Activated CD4-positive, alpha-beta T cell treated with anti-CD3 and anti-CD28 coated beads, Interleukin-2, Interleukin-6, amounts not matched to agents 100 ng/mL and 50 ng/mL, durations not matched to agents 16 hours and 8 hours (primary cell): ENCODE data around the gene LBH.
A peak's percentile ranks its signal among the peaks of the same experiment; 100 is the strongest.

Experiments
- DNase-seq: peaks from one replicate; pipeline ENCODE4 v3.0.0-alpha.2; 2020

LBH gene

GRCh38 chr2:30217644-30218337, 13.5 kb upstream of the LBH start:
- DNase-seq: no peak

- no peak for DNase-seq
Observed at GRCh38 chr2:30218338-30218713, 13.0 kb upstream of the LBH start.

DNA sequence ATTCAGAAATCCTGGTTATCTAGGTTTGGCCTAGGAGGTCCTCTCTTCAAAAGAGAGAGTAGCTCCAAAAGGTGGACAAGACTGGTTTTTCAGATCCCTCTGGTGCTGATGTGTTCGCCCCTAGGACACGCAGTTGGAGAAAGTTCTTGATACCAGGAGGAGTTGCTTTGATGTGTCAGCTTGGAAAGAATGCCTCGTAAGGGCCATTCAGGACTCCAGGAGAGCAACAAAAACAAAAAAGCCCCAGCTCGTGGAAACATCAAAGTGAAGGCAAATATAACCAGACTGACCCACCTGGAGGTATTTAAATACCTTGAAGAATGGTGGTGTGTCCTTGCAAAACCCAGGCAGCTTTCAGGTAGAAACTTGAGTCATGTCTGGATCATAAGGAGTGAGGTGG, 12.5 kb upstream of the LBH start:
- no peak for DNase-seq

- DNase-seq: no peak
Observed at GRCh38 chr2:30219886-30220875, 11.2 kb upstream of the LBH start.

- DNase-seq: no peak
Observed at GRCh38 chr2:30221531-30221930, 9.8 kb upstream of the LBH start.

DNA sequence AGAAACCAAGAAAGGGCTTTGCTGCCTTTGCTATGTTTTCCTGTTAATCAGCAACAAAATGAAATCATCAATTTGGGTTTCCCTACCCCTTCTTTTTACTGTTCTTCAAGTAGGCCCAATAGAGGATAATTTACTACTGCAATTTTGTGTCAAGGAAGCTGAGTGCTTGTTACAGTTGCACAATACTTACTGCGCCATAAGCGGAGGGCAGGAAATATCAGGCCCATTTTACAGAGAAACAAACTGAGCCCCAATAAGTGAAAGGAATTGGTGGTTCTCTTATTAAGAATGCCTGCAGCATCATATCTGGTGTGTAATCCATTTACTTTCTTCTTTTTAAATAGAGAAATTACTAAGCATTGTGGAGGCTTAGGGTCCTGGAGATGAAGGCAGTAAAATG, 9.3 kb upstream of the LBH start:
- DNase-seq: no peak

GRCh38 chr2:30222636-30223360, 8.5 kb upstream of the LBH start:
- no peak for DNase-seq

- no peak for DNase-seq
Observed at GRCh38 chr2:30223413-30223874, 7.9 kb upstream of the LBH start.

GRCh38 chr2:30224151-30224550, 7.2 kb upstream of the LBH start:
- DNase-seq: no peak

GRCh38 chr2:30225131-30225762, 6.1 kb upstream of the LBH start:
- DNase-seq: peak; percentile 68

DNA sequence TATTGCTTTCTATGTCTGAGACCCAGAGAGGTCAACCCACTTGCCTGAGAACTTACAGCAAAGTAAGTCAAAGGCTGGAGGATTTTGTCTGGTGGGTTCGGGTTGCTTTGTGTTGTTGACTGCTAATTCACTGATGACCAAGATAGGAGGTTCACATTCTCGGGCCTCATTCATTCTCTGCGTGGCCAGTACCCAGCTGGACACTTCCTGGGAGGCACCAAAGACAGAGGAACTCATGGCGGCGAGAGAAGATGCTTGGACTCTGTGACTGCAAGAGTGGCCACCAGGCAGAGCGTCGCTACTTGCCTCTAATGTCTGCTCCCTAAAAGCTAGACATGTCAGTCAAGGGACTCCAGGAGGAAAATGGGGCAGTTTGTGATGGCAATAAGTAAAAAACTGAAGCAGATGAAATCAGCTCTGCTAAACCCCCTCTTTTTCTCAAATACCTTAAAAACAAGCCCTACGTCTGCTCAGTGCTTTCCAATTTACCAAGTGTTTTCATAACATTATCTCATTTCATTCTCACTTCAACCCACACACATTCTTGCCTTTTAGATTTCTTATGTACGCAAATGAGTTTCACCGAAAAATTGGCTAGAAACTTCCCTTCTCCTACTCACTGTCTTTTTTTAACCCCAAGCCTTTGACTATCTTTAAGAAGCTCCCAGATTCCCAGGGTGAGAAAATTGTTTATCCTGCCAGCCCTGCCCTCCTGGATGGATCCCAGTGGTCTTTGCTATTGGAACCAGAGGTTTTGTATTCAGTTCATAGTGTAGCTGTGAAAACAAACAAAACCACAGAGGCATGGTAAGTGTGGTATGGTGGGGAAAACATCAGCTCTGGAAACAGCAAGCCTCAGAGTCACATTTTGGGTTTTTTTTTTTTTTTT, 4.9 kb upstream of the LBH start:
- peak; percentile 39 for DNase-seq

- no peak for DNase-seq
Observed at GRCh38 chr2:30229596-30229995, 1.7 kb upstream of the LBH start.

DNA sequence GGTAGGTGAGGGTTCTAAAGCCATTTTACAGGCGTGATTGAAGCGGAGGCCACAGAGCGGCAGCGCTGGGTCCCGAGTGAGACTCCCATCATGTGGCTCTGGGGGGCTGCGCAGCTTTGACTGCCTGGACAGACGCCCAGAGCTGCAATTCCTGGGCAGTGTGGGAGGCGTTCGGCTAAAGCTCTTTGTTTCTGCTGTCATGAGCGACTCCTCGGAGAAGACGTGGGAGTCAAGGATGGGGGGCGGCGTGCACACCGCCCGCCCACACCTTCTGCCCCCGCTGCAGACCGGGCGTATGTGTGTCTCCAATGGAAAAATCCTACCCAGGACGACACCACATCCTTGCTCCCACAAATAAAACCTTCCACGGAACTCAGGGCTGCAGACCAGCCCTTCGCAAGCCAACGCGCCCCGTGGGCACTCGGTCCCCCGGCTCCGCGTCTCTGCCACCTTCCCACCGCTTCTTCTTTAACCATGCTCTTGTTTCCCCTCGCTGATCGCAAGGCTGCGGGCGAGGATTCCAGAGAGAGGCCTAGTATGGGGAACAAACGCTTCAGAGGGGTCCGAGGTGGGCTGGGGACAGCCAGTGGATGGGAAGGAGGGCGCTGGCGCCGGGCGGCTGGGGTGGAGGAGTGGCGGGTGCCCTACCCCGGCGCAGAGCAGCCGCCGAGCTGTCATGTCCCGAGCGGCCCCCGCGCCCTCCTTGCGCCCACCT, 680 bp upstream of the LBH start:
- no peak for DNase-seq

DNA sequence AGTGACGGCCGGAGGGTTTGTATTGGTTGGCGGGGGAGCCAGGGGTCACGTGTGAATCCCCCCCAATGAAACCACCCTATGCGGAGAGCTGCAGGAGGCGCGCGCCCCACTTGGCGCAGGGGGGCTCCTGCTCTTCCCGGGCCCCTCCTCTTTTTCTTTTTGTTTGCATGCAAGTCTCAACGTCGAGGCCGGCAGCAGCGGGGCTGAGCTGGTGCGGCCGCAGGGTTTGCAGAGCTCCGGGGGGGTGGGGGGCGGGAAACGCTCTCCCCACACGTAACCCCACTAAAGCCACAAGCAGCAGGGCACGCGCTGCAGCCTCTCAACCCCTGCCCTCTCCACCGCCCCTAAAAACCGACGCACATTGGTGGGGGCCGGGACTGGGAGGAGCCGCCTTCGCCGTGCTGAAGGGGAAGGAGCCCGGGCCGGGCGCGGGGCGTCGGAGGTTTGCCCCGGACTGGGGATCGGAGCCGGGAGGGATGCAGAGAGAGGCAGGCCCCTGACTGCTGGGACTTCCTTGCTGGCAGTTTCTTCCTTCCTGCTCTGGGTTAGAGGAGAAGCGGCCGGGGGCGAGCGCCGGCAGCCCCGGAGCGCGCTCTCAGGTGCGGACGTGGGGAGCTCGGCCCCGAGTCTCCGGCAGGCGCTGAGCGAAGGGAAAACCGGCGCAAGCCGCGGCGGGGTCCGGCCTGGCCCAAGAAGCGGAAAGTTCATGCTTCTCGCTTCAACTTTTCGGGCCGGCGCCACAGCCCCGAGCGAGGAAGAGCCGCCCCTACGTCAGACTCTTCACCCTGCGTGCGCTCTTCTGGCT, 864 bp downstream of the LBH start:
- peak; percentile 70 for DNase-seq

DNA sequence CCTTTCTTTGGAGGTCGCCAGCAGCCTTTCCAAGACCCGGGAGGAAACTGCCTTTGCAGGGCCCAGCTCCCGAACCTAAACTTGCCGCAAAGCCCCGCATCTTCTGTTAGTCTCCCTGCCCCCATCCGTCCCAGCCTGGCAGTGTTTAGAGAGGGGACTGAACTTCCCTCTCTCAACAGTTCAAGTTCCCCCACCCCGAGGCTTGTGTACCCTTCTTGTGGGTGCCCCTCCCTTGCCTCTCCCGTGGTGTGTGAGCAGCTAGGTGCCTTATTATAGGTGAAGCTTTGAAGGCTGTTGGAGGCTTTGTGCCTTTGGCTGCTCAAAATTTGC, 1.4 kb downstream of the LBH start:
- no peak for DNase-seq

DNA sequence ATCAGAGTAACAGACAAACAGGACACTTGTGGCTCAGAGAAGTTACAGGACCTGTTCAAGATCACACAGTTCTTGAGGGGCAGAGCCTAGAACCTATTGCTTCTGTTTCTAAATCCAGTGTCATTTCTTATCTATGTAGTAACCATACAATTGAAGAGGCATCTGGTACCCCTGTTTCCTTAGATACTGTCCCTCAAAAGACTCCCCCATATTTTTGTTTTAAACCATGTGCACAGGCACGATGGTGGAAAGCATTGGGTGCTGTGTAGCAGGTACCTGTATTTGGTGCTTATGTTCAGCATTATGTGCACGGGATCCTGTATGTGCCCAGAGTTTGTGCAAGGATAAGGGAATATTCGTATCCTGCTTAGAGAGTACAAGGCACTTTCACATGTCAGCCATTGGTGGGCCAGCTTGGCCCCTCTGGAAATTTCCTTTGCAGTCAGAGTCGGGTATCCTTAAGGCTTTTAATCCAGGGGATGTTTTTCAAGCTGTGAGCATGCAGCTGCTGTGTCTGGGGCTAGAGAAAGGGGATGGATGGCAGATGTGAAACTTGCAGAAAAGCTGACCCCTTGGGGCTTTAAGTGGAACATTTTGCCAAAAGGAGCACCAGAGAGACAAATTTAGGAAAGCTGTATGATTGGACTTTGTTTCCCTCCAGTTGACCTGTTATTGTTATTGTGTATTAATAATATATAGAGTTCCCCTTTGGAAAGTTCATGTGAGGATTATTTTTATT, 2.1 kb downstream of the LBH start:
- no peak for DNase-seq

GRCh38 chr2:30234180-30234971, 3.0 kb downstream of the LBH start:
- peak; percentile 70 for DNase-seq

DNA sequence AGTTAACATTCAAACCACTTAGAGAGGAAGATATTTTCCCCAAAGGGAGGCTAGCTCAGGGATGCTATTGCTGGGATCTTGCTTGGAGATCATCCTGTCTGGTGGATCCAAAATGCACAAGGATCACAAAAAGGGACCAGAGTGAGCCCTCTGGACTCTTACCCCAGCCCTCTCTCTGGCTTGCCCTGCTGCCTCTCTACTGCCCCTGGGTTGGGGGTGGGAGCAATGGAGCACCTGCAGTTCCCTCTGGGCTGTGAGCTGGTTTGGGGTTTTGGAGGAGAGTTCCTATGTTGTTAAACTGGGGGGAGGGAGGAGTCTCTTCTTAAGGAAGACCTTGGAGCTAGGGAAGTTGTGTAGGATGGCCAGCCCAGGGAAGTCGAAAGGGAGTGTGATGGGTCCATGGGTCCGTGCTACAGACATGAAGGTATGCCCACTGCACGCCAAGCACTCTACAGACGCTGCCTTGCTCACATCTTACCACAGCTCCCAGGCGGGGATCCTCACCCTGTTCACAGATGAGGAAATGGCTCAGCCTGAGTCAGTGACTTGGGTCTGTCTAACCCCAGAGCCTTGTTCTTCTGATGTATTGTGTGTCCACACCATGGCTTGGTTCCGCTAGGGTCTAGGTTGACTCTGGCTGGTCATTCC, 3.8 kb downstream of the LBH start:
- peak; percentile 70 for DNase-seq
